ENCODE results near the gene RBPJ.
"Not testable (repeated sequence)": the region's sequence is repeated elsewhere in the genome, so short reads cannot be mapped to it uniquely, and the experiment has no call there.

The RBPJ gene

DNA sequence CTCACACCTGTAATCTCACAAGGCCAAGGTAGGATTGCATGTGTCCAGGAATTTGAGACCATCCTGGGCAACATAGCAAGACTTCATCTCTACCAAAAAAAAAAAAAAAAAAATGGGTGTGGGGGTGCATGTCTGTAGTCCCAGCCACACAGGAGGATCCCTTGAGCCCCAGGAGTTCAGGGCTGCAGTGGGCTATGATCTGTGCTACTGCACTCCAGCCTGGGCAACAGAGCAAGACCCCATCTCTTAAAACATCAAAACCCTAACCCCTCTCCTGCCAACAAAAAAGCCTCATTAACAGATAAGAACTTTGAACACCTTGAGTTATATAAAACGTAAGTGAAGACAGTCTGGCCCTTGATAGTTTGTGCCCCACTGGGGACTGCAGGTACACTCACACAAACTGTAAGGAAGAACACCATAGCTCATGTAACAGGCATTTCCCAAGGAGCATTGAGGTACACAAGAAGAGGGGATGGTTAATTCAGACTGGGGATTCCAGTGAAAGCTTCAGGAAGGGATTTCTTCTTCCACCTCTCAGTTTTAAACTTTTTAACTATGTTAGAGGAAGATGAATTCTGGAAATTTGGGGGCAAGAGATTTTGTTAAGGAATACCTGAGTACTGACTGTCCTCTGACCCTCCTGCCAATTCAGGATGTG is 34.7 kb downstream of the RBPJ start:
- TF ChIP-seq, protein P1, sequence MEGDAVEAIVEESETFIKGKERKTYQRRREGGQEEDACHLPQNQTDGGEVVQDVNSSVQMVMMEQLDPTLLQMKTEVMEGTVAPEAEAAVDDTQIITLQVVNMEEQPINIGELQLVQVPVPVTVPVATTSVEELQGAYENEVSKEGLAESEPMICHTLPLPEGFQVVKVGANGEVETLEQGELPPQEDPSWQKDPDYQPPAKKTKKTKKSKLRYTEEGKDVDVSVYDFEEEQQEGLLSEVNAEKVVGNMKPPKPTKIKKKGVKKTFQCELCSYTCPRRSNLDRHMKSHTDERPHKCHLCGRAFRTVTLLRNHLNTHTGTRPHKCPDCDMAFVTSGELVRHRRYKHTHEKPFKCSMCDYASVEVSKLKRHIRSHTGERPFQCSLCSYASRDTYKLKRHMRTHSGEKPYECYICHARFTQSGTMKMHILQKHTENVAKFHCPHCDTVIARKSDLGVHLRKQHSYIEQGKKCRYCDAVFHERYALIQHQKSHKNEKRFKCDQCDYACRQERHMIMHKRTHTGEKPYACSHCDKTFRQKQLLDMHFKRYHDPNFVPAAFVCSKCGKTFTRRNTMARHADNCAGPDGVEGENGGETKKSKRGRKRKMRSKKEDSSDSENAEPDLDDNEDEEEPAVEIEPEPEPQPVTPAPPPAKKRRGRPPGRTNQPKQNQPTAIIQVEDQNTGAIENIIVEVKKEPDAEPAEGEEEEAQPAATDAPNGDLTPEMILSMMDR (IDR thresholded peaks at IDR 0.05) = no peak
- no peak for DNase-seq
- intact Hi-C loops (cut with DNase I; ENCODE audit: low total_unique reads) = loop anchor here (10.0 kb wide), 1 partner anchor 49 kb away; no protein-coding TSS in a partner anchor
- H3K4me3 ChIP-seq = no peak overlapping the region
- no peaks in the 10 kb centered on the region for H3K9me3 ChIP-seq
- peaks cover 0 to 7% (median 0%) of the 10 kb centered on the region in 4 donors for H3K4me1 ChIP-seq
- H3K27ac ChIP-seq = no peak overlapping the region
- no peaks in the 10 kb centered on the region for H3K27me3 ChIP-seq
- no peaks in the 10 kb centered on the region for H3K36me3 ChIP-seq

DNA sequence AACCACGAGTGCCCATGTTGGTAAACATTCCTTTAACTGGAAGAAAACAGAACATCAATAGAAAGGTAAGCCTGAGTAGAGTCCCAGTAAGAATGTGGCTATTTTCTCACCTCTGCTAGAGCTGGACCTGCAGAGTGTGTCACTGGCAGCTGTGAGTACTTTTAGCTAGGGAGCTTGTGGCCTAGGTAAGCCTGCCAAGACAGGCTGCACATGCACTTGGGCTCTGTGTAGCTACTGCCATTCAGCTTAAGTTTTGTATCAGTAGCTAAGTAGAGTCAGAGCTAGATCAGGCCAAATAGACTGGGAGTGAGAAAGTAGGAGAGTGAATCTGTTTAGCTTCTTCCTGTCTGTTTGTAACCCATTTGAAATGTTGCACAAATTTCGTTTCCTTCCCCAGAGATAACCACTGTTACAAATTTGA is 35.3 kb downstream of the RBPJ start:
- Histone ChIP-seq H3K27ac (no peak overlapping the region), H3K9me3 (no peaks in the 10 kb centered on the region), H3K4me1 (peaks cover 0 to 7% (median 2%) of the 10 kb centered on the region in 4 donors), H3K4me3 (no peak overlapping the region), H3K36me3 (no peaks in the 10 kb centered on the region), H3K27me3 (no peaks in the 10 kb centered on the region)
- no peak for DNase-seq
- intact Hi-C loops (cut with DNase I; ENCODE audit: low total_unique reads) = loop anchor here (10.0 kb wide), 1 partner anchor 49 kb away; no protein-coding TSS in a partner anchor
- TF ChIP-seq, protein P1 (IDR thresholded peaks at IDR 0.05) = no peak

DNA sequence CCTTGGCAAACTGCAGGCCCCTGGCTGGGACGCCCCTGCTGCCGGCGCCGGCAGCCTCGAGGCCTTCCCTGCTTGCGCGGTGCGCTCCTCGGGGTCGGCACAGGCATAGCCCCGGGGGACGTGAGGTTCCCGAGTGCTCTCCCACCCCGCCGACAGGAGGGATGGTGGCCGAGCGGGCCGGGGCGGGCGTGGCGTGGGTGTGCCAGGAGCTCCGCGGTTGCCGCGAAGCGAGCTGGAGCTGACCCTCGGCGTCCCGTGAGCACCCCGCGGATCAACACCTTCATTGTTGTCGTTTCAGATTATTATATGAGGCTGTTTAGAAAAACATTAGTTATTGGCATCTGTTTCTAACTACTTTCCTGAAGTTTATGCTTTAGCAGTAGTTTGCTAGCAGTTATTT is 38.7 kb downstream of the RBPJ start:
- not testable (repeated sequence) for H3K27me3 ChIP-seq, H3K36me3 ChIP-seq, H3K9me3 ChIP-seq, H3K4me3 ChIP-seq, DNase-seq, H3K27ac ChIP-seq
- H3K4me1 ChIP-seq = peaks cover 0 to 20% (median 4%) of the 10 kb centered on the region in 4 donors
- intact Hi-C loops (cut with DNase I; ENCODE audit: low total_unique reads) = loop anchor here (10.0 kb wide), 1 partner anchor 45 kb away; no protein-coding TSS in a partner anchor

DNA sequence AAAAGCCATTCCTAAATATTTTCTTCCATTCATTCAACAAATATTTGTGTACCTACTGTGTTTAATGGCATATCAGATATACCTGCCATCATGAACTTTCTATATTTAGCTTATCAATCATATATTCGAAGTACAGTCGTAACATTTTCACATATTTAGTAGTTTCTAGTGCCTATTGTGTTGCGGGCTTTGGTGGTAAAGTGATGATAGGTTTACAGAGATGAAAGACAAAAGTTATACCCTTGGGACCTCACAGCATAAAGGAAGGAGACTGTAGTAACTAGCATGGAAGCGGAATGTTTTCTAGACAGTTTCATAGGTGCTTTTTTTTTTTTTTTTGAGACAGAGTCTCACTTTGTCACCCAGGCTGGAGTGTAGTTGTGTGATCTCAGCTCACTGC is 39.5 kb downstream of the RBPJ start:
- TF ChIP-seq, protein P1 (IDR thresholded peaks at IDR 0.05) = no peak

DNA sequence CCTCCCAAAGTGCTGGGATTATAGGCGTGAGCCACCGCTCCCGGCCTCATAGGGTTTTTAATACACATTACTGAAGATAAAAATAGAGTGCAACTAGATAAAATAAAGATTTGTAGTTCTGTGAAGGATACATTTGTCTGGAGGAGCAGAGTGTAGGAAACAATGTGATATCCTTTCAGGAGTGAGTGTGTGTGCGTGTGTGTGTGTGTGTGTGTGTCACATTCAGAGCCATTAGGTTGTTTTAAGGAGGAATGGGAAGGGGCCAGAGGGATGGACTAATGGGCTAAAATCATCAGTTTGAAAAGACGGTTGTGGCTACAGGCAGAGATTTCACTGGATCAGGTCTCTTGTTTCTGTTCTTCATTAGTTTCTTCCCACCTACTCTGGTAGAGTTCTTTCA is 40.0 kb downstream of the RBPJ start:
- DNase-seq = no peak
- Histone ChIP-seq H3K36me3 (no peaks in the 10 kb centered on the region), H3K4me1 (peaks cover 0 to 16% (median 4%) of the 10 kb centered on the region in 4 donors), H3K27me3 (no peaks in the 10 kb centered on the region), H3K4me3 (no peak overlapping the region), H3K9me3 (no peaks in the 10 kb centered on the region), H3K27ac (no peak overlapping the region)
- intact Hi-C loops (cut with DNase I; ENCODE audit: low total_unique reads) = no loop called here
- TF ChIP-seq, protein P1 (IDR thresholded peaks at IDR 0.05) = no peak

More for the DNA sequence above, 39.5 kb downstream of the RBPJ start:
- Histone ChIP-seq H3K9me3 (no peaks in the 10 kb centered on the region), H3K27me3 (no peaks in the 10 kb centered on the region), H3K36me3 (no peaks in the 10 kb centered on the region), H3K4me1 (peaks cover 0 to 20% (median 4%) of the 10 kb centered on the region in 4 donors), H3K27ac (no peak overlapping the region), H3K4me3 (no peak overlapping the region)
- no peak for DNase-seq
- intact Hi-C loops (cut with DNase I; ENCODE audit: low total_unique reads) = no loop called here

DNA sequence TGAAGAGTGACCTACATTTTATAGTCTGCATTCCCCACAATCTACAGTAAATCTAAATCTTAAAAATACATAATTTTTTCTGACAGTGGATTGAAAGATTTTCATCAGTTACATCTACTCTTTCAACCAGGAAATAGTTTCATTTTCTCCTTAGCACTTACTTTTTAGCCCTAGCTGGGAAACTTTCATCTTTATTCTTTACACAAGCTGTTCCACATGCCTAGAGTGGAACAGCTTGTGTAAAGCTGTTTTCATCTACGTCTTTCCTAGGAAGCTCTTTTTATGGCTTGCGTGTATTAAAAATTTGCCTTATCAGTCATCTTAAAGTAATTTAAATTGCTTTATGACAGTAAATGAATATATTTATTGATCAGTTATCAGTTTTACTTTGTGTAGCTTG is 40.5 kb downstream of the RBPJ start:
- TF ChIP-seq, protein P1 (IDR thresholded peaks at IDR 0.05) = no peak
- Histone ChIP-seq H3K27me3 (no peaks in the 10 kb centered on the region), H3K4me3 (no peak overlapping the region), H3K4me1 (peaks cover 0 to 13% (median 4%) of the 10 kb centered on the region in 4 donors), H3K9me3 (no peaks in the 10 kb centered on the region), H3K36me3 (no peaks in the 10 kb centered on the region), H3K27ac (no peak overlapping the region)
- intact Hi-C loops (cut with DNase I; ENCODE audit: low total_unique reads) = no loop called here
- DNase-seq = no peak

All from tibial artery (tissue), 4 donors.